Measurements from ENCODE around the gene IRAK2.
"Not testable (repeated sequence)": the region's sequence is repeated elsewhere in the genome, so short reads cannot be mapped to it uniquely, and the experiment has no call there.

Gene IRAK2

GRCh38 chr3:10260211-10260701, 95.5 kb downstream of the IRAK2 start:
- H3K4me3 ChIP-seq (ENCODE audit: low read depth, low read length), result no peak overlapping the region
- no peak for DNase-seq (ENCODE audit: low read depth)
- TF ChIP-seq MYC (IDR thresholded peaks at IDR 0.05; ENCODE audit: low read depth, low read length) (no peak), CTCF (IDR thresholded peaks at IDR 0.05; ENCODE audit: low read depth, low read length) (no peak), POLR2A (IDR thresholded peaks at IDR 0.05; ENCODE audit: extremely low read depth, insufficient read length) (no peak), MAX (IDR thresholded peaks at IDR 0.05; ENCODE audit: low read depth, low read length) (no peak)

- no peak overlapping the region for H3K4me3 ChIP-seq (ENCODE audit: low read depth, low read length)
- TF ChIP-seq CTCF (IDR thresholded peaks at IDR 0.05; ENCODE audit: low read depth, low read length) (no peak), MAX (IDR thresholded peaks at IDR 0.05; ENCODE audit: low read depth, low read length) (no peak), MYC (IDR thresholded peaks at IDR 0.05; ENCODE audit: low read depth, low read length) (no peak), POLR2A (IDR thresholded peaks at IDR 0.05; ENCODE audit: extremely low read depth, insufficient read length) (no peak)
- DNase-seq (ENCODE audit: low read depth), result no peak
Measured at GRCh38 chr3:10262027-10262426, 97.3 kb downstream of the IRAK2 start.

- DNase-seq (ENCODE audit: low read depth), result peak; percentile 55
- H3K4me3 ChIP-seq (ENCODE audit: low read depth, low read length), result no peak overlapping the region
- TF ChIP-seq MAX (IDR thresholded peaks at IDR 0.05; ENCODE audit: low read depth, low read length) (no peak), CTCF (IDR thresholded peaks at IDR 0.05; ENCODE audit: low read depth, low read length) (peak; percentile 22), POLR2A (IDR thresholded peaks at IDR 0.05; ENCODE audit: extremely low read depth, insufficient read length) (no peak), MYC (IDR thresholded peaks at IDR 0.05; ENCODE audit: low read depth, low read length) (no peak)
Measured at GRCh38 chr3:10263646-10264363, 99.1 kb downstream of the IRAK2 start.

GRCh38 chr3:10265833-10266232, 101.1 kb downstream of the IRAK2 start:
- no peak for TF ChIP-seq CTCF (IDR thresholded peaks at IDR 0.05; ENCODE audit: low read depth, low read length)
- TF ChIP-seq MYC (IDR thresholded peaks at IDR 0.05; ENCODE audit: low read depth, low read length), result no peak
- no peak for TF ChIP-seq POLR2A (IDR thresholded peaks at IDR 0.05; ENCODE audit: extremely low read depth, insufficient read length)
- no peak for TF ChIP-seq MAX (IDR thresholded peaks at IDR 0.05; ENCODE audit: low read depth, low read length)
- no peak overlapping the region for H3K4me3 ChIP-seq (ENCODE audit: low read depth, low read length)
- no peak for DNase-seq (ENCODE audit: low read depth)

- H3K4me3 ChIP-seq (ENCODE audit: low read depth, low read length); DNase-seq (ENCODE audit: low read depth): not testable (repeated sequence)
Measured at GRCh38 chr3:10266936-10267335, 102.2 kb downstream of the IRAK2 start.

- DNase-seq (ENCODE audit: low read depth), result no peak
- H3K4me3 ChIP-seq (ENCODE audit: low read depth, low read length), result no peak overlapping the region
- TF ChIP-seq MYC (IDR thresholded peaks at IDR 0.05; ENCODE audit: low read depth, low read length) (no peak), POLR2A (IDR thresholded peaks at IDR 0.05; ENCODE audit: extremely low read depth, insufficient read length) (no peak), CTCF (IDR thresholded peaks at IDR 0.05; ENCODE audit: low read depth, low read length) (no peak), MAX (IDR thresholded peaks at IDR 0.05; ENCODE audit: low read depth, low read length) (no peak)
Measured at GRCh38 chr3:10268116-10268515, 103.4 kb downstream of the IRAK2 start.
